Right renal cortex interstitium (tissue), 3 donors: ENCODE data around the gene ARHGAP8. TPM values are rescaled to one million over a fixed set of nuclear protein-coding genes. Genes with fewer than 3 reads are reported as not detected.

Experiments
- DNase-seq, 3 donors: peaks; one replicate each; pipeline ENCODE4 v3.0.0-alpha.2; 2013; ENCODE audit warnings: low read depth in 3 of 3, low spot score in 2 of 3
- polyA plus RNA-seq, 3 donors: library from polyadenylated mRNA; unstranded; fragments of 120-200 nt; gene quantifications; one replicate each; pipeline ENCODE4 v1.2.1, GENCODE V29; 2013; ENCODE audit not compliant: insufficient read length in 3 of 3

ARHGAP8 gene
- polyA plus RNA-seq, 3 donors, result 21.7 to 23.9 (median 23.4) TPM

DNA sequence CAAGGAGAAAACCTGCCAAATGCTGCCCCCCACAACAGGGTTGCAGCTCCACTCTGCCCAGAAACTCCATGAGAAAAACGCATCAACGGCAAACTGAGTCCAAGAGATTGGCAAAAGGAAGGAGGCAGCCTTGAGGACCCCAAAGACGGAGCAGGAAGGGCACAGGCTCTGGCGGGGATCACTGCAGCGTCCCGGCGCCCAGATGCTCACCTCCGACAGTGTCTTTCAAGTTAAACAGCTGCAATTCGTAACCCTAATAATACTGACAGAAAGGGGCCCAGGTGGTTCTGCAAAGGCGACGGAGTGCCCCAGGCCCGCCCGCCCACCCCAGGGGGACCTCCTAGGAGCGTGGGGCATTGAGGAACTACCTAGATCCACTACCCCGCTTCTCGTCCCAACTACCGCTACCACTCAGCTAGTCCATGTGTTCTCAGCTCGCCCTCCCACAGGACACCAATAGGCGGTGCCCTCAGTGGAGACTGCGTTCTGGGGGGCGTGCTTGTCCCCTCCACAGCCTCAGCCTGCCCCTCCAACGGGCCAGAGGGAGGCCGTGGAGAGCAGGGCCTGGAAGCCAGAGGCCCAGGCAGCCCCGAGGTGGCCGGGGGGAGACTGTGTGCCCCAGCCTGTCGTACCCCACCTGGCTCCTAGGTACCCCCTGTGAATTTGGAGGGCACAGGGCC, 130.0 kb downstream of the ARHGAP8 start:
- DNase-seq, result no peak

GRCh38 chr22:44883011-44883421, 130.6 kb downstream of the ARHGAP8 start:
- DNase-seq, result no peak

- DNase-seq, result no peak
Measured at GRCh38 chr22:44884562-44884961, 132.2 kb downstream of the ARHGAP8 start.

GRCh38 chr22:44884968-44885805, 132.8 kb downstream of the ARHGAP8 start:
- DNase-seq, result no peak

- DNase-seq, result no peak
Measured at GRCh38 chr22:44885806-44886360, 133.5 kb downstream of the ARHGAP8 start.

GRCh38 chr22:44887941-44888366, 135.6 kb downstream of the ARHGAP8 start:
- no peak for DNase-seq

GRCh38 chr22:44888491-44889254, 136.3 kb downstream of the ARHGAP8 start:
- DNase-seq, result no peak

DNA sequence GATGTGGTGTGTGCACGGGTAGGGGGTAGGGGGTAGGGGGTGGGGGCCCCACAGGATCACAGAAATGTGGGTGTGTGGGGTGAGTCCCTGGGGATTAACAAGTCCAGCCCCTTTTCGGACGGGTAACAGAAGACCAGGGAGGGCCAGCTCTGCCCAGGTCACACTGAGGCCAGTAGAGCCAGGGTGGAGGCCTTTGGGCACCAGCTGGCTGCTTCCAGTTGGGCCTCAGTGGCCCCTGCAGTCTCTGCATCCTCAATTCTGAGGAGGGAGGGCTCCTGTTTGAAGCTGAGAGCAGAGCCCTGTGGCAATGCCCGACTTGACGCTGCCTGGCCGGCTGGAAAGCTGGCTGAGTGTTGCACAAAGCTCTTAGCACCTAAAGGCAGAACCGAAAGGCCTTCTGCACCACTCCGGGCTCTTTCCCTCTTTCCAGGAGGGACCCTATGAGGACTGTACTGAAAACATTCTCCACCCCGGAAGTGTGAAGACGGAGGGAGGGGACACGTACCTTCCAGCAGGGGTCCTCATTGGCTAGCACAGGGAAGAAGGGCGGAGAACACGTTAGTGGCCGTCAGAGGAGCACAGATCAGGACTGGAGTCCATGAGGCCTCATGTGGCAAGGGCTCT, 137.0 kb downstream of the ARHGAP8 start:
- DNase-seq, result no peak

DNA sequence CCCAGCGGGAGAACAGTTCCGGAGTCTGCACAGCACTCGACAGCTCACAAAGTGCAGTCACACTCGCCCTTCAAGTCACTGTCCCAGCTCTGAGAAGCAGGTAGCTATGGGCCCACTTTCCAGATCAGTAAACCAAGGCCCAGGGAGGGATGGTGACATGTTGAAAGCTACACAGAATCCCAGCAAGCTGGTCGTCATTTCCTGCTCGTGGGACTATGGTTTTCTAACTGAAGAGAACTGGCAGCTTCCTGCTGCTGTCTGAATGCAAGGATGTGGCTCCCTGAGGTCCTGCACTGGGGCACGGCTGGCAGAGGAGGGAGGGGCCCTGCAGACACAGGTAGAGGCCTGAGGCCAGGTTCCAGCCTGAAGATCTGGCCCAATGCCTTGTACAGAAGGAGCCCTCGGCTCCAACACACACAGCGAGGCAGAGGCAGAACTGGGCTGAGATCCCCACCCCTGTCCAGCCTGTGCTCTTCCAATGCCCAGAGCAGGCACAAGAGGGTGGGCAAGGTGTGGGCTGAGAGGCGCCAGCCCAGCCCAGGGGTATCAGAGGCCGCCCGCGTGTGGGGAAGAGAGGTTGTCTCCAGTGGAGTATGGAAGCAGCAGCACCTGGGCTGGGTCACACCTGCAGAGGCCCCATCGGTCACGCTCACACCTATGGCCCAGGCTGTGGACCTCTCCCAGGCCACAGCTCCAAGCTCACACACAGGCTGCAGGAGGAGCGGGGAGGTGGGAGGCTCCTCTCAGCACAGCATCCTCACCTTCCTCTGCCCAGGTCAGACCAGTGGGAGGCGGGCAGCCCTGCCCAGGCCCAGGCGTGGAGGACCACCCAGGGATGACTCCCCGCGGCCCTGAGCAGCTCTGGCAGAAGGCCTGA, 138.3 kb downstream of the ARHGAP8 start:
- DNase-seq, result no peak

GRCh38 chr22:44891293-44891747, 138.9 kb downstream of the ARHGAP8 start:
- DNase-seq, result no peak

DNA sequence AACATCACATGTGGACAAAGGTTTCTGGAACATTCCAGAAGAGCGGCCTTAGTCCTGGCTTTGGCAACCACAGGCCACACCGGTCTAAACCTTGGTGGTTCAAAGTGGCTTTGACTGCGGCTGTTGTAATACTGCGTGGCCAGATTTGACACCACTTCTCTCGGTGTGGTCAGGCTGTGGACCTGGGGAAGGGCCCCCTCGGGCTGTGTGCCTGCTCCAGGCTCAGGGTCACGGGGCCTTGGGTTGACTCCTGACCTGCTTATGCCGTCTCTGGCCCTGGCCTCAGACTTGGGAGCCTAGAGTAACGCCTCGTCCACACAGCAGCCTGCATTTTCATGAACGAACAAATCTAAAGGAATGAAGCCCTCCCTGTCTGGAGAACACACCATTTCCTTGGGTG, 139.4 kb downstream of the ARHGAP8 start:
- DNase-seq, result no peak

DNA sequence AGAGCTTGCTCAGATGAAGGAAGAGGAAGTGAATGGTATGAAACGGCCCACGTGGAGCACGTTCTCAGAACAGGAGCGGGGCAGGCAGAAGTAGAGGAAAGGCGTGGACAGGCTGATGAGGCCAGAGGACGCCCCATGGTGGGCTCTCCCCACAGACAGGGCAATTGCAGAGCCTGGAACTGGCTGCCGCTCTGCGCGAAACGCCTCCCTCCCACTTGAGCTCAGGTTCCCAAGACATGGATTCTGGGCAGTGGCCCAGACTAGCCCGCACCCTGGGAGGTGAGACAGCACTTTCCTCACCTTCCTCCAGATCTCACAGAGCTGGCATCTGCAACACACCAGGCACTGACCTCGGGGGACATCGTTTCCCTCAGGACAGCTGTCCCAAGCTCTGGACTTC, 139.9 kb downstream of the ARHGAP8 start:
- DNase-seq, result no peak

DNA sequence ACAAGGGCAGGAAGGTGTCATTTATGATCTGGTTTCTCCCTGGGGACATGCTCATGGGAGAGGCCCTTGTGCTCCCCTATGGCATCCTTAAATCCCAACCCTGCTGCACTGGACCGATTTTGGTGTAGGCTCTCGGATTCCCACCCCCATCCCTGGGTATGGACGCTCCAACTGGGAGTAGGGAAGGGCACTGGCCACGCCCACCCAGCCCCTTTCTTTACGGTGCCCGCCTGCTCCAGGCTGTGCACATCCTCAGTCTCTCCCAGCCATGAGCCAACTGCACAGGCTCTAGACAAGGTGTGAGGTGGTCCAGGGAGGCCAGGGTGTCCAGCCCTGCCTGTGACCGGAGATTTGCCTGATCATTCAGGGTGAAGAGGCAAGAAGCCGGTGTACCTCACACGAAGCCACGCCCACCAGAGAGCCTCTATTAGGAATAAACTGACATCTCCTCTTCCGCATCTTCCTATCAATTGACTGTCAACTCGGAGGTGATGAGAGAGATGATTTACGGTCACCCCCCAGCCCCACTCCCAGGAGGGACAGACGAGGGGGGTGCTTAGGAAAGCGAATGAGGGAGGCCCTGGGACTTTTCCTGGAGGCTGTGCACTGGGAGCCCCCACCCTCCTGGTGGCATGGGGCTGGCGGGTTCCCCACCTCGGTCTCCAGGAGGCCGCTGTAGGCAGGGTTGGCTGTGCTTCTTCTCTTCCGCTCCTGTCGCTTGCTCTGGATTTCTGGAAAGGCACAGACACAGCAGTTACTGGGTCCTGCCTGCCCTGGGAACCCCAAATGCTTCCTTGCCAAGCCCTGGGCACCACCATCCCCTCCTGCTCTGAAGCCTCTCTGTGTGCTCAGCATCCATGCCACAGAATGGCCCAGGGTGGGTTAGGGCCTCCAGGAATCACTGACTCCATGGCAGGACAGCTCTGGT, 140.7 kb downstream of the ARHGAP8 start:
- no peak for DNase-seq

DNA sequence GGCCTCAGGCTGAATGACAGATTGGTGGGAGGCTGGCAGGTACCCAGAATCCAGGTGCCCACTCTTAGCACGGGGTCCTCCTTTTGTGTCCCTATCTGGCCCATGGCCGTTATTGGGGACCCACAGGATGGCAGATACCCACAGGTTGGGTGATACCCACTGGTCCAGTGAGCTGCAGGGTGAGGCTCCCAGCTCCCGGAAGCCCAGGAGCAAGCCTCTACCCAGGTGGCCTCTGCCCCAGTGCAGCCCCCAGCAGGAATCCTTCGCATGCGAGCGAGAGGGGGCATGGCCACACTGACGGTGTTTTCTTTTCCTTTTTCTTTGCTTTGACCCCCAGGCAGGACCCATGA, 141.3 kb downstream of the ARHGAP8 start:
- no peak for DNase-seq

- DNase-seq, result no peak
Measured at GRCh38 chr22:44894321-44894720, 141.9 kb downstream of the ARHGAP8 start.

DNA sequence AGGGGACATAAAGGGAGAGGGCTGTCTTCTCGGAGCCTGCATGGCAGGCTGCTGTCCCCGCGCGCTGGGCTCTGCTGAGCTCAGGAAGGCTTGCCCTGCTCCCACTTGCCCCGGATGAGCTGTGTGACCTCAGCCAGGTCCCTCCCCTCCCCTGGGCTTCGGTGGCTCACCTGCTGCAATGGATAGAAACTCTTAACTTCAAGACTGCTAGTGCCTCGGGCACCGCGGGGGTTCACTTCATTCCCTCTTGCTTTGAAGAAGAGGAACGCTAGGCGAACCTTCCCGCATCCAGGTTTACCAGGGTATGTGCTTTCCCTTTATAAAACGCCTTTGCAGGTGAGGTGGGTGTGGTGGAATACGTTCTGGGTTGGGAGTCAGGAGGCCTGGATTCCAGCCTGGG, 142.4 kb downstream of the ARHGAP8 start:
- no peak for DNase-seq

DNA sequence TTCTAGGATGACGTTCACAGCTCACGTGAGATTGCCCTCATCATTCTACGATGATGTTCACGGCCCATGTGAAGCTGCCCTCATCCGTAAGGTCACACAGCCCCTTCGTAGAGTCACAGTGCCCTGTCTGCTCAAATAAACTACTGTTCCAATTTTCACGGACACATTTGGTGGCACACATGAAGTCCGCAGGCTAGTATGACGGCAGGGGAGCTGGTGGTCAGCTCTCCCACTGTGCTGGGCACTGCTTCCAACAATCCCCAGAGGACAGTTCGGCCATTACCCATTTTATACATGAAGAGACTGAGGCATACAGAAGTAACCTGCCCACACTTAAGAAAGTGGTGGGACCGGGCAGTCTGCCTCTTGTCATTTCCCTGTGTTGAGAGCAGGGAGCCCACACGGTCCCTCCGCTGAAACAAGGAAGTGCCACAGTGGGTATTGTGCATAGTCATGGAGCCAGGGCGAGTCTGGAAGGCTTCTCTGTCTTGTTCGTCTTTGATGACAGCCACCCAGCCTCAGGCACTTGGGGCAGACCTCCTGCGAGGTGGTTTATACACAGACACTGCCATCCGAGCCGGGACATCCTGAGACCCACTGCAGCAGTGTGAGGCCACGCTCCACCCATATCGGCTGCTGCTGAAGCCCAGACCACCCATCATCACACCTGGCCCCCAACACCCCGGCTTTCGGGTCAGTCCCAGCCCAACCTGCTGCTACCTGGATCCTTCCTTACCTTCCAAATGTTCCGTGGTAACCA, 143.1 kb downstream of the ARHGAP8 start:
- no peak for DNase-seq

GRCh38 chr22:44898236-44898635, 145.9 kb downstream of the ARHGAP8 start:
- no peak for DNase-seq
